ENCODE results near the gene ADAMTS8.
"Not testable (repeated sequence)": the region's sequence is repeated elsewhere in the genome, so short reads cannot be mapped to it uniquely, and the experiment has no call there.

The ADAMTS8 gene

DNA sequence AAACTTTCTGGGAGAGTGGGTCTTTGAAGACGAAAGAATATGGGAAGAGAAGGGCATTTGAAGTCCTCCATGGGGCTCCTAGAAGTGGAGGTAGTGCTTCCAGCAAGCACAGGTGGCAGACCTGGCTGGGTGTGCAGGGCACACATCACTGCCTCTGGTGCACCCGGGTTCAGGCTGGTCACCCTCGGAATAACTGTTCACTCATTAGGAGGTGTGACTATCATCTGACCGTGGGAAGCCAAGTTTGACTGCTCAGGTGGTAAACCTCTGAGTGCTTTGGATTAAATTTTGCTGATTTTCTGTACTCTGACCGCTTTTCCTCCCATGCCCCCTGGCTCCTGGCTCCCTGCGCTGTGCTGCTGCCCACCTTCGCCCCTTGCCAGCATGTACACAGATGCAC, 31.1 kb upstream of the ADAMTS8 start:
- no peak for DNase-seq

DNA sequence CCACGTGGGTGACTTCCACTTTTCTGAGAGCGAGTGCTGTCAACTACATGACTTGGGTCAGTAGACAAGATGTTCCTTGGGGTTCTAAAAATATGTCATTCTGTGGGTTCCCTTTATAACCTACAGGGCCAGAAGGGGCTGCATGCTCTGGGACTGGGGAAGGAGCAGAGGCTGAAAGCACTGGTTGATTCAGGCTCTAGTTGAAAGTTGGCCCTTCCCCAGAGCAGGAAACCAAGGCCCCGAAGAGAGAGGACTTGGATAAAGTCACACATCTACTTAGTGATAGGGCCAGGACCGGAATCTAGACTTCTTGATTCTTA, 30.0 kb upstream of the ADAMTS8 start:
- no peak for DNase-seq

DNA sequence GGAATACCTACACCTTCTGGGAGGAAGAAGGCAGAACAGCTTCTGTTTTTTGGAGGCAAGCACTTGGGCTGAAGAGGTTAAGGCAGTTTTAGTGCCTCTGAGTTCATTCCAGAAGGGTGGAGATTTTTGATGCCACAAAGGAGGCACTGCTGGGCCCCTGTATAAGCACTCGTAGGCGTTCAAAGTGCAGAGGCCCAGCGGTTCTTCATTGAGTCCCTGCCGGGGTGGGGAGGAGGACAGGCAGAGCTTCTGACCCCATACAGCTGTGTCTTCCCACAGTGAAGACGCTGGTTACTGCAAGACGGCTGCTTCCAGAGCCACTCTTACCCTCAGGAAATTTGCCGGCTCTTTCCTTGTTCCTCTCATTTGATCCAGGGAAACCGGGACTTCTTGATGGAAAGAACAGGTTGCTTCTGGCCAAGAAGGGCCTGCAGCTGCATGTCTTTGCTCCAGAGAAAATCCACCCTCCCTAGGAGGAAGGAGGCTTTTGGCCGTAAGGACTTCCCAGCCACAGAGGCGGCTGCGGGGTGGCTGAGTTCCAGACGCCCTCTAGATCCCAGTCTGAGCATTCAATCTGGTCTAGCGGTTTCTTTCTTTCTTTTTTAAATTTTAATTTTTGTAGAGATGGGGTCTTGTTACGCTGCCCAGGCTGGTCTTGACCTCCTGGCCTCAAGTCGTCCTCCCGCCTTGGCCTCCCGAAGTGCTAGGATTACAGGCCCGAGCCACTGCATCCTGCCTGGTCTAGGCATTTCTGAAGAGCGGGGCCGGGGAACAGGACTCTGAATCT, 29.4 kb upstream of the ADAMTS8 start:
- DNase-seq: no peak

DNA sequence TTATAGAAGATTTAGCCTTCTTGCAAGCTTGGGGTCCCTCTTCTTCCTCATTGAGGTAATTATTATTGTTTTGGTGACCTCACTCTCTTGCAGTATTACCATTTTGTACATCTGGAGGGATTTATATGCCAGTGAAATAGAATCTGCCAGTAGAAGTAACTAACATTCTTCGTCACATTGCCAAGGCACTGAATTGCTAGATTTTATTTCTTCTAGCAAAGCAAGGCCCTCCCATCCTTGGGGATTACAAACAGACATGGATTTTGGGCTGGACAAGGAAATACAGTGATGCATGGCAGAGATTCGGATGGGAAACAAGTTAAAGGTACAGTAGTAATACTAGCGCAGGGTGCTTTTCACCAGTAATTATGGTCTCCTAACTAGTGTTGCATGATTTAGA, 27.9 kb upstream of the ADAMTS8 start:
- no peak for DNase-seq

DNA sequence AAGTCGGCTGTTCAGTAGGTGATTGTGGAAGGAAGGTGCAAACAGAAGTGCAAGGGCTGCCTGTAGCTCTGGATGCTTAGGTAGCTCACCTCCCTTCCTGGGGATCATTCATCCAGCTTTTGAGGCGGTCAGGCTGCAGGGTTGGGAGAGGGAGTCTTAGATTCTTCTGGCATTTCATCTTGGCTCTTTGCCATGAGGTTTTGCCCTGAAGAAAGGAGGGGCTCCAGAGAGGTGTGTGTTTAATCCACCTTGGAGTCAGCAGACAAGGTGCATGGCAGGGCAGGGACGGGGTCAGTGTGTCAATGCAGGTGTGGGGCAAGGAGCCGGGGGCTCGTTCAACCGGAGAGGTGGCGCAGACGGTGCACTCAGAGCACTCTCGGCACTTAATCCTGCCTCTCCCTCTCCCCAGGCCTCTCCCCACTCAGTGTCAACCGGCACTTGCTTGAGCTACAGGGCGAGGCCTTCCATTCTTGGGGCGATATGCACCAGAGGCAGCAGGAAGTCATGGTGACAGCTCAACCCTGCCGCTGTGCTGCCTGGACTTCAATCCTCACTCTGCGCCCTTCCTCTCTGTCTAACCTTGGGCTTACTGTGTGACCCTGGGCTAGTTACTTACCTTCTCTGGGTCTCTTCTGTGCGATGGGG, 27.2 kb upstream of the ADAMTS8 start:
- no peak for DNase-seq

DNA sequence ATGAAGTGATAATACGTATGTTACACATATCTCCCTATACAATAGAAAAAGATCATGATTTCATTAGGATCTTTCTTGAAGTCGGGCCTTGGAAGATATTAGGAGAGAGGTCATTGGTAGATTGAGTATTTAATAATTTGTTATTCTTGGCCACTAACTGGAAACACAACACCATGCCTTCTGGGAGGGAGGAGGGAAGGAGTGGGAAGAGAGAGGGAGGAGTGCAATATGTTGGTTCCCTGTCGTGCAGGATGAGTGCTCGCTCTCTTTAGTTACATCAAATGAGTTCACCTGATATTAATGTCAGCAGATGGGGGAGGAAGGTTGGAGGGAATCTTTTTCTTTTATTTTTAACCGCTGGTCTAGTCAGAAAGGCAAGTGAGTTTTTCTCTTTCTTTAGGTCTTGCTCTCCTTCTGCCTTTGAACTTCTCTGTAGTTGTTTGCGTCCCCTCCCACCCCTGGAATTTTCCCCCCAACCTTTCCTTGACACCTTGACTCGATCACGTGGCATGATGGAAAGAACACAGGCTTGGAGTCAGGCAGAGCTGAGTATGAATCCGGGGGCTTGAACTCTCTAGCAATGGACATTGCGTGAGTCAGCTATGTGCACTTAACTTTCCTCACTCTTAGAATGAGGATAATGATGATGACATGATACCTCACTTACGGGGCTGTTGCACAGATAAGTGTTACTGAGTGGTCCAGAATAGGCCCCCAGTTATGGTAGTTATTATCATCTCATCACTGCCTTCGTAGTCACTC, 26.3 kb upstream of the ADAMTS8 start:
- DNase-seq: no peak

DNA sequence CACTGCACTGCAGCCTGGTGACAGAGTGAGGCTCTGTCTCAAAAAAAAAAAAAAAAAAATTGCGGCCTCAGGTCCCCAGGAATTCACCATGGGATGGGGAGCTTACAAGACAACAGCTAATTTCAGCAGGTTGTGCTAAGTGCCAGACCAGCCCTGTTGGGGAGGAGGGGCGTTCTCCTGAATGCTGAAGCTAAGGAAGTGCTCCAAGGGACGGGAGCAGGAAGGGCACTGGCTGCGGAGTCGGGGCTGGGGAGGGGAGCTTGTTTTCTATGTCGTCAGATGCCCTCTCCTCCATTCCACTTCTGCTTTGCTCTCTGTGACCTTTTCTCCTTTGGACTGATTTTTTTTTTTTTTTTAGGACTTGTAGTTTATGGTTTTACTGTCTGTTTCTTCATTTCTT, 24.5 kb upstream of the ADAMTS8 start:
- DNase-seq: no peak

DNA sequence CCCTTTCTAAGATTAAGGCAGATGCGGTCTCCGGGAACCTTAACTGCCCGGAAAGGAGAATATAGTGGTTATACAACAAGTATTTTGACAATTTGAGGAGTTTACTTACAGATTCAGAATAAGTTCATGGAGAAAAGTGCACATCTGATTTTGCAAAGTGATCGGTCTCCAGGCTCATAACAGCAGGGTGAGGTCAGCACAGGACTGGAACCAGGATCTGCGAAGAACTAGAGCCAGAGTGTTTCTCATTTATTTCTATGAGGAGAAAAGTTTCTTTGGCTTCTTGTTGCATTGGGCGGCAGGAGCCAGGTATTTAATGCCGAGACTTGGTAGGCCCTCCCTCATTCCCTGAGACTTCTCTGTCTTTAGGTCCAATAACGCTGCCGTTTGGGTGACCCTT, 23.8 kb upstream of the ADAMTS8 start:
- DNase-seq: no peak

DNA sequence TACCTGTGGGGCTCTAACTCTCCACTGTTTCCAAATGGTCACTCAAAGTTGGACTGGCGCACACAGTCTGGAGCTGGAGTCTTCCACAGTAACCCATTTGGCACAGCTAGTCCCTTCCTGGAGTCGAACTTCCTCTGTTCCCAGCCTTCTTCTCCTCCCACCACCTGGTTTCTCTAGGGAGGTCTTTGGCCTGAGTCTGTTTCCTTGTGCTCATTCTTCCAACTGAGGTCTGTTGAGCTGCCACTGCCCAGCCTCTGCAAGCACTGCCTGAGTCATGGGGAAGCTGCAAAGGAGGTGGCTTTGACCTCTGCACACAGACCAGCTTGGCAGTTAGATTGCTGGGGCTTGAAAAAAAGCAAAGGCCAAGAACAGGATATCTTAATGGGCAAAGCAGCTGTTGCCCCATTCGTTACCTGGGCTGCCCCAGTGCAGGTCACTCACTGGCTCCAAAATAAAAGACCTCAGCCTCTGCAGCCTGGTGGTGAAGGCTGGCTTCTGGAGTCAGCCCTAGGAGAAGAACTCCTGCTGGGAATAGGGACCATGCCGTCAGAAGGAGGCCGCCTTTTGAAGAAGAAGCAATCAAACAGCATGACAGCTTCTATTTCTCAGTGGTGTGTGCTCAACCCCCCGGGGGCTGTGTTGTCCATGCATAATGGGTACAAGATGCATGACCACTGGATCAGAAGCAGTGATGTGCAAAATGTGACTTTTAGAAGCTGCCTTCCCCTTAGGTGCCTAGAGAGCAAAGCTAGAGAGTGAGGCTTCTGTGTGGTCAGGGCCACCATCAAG, 23.0 kb upstream of the ADAMTS8 start:
- DNase-seq: no peak

DNA sequence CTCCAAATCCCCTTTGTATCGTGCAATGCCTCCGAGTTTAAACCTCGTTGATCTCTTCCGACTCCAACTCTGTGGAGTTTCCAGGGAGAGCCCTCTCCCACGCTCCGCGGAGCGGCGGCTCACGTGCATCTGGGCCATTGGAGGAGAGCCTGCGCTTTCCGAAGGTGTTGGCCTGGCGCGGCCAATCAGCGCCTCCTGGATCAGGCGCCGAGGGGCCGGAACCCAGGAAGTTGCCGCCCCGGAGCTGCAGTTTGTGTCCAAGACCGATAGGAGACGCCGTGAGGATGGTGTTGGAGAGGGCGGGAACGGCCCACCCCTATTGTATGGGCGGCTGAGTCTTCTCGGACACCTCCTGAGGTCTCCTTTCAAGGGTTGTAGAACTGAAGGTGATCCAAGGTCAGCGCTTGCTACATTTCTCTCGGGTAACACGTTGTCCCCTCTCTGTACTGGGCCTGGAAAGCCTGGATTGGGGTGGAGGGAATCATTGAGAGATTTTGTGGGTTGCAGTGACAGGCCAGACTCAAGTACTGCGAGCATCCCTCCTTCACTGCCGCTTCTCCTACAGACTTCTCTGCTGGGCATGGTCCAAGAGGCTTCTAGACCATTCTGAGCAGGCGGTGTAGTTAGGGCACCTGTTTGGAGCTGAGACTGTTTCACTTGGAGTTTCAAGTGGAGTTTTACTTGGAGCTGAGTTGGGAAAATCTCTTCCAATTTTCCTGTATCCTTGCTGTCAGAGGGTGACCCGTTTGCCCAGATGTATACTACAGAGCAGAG, 21.8 kb upstream of the ADAMTS8 start:
- no peak for DNase-seq

DNA sequence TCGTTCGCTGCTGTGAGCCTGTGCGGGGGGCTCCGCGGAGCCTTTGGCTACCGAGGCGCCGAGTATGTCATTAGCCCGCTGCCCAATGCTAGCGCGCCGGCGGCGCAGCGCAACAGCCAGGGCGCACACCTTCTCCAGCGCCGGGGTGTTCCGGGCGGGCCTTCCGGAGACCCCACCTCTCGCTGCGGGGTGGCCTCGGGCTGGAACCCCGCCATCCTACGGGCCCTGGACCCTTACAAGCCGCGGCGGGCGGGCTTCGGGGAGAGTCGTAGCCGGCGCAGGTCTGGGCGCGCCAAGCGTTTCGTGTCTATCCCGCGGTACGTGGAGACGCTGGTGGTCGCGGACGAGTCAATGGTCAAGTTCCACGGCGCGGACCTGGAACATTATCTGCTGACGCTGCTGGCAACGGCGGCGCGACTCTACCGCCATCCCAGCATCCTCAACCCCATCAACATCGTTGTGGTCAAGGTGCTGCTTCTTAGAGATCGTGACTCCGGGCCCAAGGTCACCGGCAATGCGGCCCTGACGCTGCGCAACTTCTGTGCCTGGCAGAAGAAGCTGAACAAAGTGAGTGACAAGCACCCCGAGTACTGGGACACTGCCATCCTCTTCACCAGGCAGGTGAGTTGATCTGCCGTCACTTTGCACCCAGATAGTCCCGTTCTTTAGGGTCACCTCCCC, 21.0 kb upstream of the ADAMTS8 start:
- no peak for DNase-seq

DNA sequence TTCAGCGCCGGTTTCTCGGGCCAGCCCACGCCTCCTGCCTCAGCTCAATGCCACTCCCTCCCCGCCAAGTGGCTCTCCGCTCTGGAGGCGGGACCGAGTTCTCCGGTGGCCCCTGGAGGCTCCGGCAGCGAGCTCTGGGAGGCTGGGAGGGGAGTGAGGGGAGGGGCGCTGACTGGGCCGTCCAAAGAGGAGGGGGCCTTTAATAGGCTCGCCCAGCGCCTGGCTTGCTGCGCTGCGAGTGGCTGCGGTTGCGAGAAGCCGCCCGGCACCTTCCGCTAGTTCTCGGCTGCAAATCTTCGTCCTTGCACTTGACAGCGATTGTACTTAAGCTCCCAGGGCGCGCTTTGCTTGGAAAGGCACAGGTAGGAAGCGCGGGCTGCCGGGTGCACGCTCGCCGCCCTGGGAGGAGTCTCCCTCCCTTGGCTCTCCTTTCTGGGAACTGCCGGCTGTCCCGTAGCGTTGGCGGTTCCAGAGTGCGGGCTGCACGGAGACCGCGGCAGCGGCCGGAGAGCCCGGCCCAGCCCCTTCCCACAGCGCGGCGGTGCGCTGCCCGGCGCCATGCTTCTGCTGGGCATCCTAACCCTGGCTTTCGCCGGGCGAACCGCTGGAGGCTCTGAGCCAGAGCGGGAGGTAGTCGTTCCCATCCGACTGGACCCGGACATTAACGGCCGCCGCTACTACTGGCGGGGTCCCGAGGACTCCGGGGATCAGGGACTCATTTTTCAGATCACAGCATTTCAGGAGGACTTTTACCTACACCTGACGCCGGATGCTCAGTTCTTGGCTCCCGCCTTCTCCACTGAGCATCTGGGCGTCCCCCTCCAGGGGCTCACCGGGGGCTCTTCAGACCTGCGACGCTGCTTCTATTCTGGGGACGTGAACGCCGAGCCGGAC, 20.3 kb upstream of the ADAMTS8 start, which contains the start of gene ADAMTS15:
ADAMTS15 (plus strand) TSS at position 230 of the 894 bp plus-strand sequence; CDS start at position 559, 329 bp downstream.
- DNase-seq: peak; percentile 36

DNA sequence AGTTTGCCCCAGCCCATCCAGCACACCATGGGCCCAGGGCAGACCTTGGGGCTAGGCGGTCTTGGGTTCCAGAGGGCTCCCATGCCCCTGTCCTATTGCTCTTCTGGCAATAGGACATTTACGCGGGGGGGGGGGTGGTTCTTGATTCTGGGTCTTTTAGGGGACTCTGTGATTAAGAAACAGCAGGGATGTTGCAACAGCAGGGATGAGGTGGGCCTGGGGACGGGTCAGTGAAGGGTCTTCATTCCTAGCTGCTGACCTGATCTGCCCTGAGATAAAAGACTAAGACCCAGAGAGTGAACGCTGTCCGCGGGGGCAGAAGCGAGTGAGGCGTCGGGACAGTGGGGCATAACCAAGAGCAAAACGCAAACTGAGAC, 19.6 kb upstream of the ADAMTS8 start:
- DNase-seq: no peak

DNA sequence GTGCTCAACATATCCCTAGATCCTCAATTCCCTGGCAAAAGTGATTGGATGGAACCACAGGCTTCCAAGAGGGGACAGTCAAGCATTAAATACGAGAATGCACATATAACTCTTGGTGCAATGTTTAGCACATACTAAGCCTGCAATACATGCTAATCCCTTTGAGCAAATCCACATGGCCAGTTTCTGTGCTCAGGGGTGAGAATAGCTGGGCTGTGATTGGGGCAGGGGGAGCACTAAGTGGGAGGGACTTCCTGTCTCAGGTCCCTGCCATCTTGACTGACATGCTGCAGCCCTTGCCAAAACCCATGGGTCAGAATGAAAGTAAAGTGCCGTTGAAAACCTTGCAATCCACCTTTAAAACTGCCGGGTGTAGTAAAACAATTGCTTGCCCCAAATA, 17.4 kb upstream of the ADAMTS8 start:
- no peak for DNase-seq

DNA sequence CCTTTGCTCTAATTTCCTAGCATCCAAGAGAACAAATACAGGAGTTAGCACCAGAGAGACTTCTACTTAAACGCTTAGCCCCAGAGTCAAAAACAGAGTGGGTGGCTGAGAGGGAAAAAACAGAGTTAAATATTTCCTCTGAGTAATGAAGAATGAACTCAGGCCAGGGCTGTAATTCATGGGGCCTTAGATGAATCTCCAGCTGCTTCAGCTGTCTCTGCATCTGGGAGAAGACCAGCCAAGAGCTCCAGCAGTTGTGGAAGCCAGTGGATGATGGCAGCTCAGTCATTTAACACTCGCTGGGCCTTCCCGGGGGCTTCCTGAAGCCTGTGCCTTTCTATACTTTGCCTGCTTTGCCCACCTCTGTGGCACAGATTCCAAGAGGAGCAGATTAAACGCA, 14.3 kb upstream of the ADAMTS8 start:
- no peak for DNase-seq

DNA sequence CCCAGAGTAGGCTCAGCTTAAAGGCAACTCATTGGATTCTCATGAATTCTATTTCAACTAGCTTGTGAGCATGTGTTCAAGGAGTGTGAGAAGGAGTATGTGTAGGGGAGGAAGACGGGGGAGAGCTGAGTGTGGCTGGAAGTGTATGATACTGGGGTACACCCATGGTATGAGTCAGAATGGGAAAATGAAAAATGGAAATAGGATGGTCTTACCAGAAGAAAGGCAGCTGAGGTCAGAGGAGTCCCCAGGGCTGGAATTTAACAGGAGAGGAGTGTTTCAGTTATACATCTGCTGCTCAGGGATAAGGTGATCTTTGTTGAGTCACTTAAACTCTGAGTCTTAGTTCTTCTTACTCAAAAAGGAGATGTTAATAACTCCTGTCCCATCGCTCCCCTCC, 13.3 kb upstream of the ADAMTS8 start:
- no peak for DNase-seq

DNA sequence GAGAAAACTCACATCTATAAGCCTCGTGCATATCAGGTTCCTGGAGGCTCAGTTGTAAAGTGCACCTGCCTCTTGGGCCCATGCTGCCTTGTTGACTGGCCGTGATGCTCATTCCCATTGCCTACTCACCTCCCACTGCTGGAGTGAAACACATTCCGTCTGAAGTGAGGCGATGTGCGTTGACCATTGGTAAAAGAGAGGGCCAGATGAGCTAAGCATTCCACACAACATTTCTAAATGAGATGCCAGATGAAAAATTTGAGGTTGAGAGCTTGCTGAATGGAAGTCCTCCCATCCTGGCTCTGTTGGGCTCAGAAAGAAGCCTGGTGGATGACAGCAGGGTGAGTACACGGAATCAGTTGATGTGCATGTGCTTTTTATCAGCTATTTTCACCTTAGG, 11.5 kb upstream of the ADAMTS8 start:
- DNase-seq: no peak

DNA sequence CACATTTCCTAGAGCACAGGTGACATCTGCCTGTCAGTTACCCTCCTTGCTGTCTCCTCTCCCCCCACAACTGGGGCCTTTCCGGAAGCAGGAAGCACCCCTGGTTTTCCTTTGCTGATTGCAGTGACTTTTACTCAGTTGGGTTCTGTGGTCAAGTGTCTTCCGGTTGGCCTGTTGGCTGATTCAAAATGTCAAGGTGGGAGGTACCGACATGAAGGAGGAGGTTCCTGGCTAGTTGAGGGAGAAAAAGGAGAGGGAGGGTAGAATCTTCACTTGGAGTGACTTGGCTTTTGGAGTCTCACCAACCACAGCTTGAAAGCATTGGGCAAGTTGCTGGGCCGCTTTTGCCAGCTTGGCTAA, 10.7 kb upstream of the ADAMTS8 start:
- no peak for DNase-seq

DNA sequence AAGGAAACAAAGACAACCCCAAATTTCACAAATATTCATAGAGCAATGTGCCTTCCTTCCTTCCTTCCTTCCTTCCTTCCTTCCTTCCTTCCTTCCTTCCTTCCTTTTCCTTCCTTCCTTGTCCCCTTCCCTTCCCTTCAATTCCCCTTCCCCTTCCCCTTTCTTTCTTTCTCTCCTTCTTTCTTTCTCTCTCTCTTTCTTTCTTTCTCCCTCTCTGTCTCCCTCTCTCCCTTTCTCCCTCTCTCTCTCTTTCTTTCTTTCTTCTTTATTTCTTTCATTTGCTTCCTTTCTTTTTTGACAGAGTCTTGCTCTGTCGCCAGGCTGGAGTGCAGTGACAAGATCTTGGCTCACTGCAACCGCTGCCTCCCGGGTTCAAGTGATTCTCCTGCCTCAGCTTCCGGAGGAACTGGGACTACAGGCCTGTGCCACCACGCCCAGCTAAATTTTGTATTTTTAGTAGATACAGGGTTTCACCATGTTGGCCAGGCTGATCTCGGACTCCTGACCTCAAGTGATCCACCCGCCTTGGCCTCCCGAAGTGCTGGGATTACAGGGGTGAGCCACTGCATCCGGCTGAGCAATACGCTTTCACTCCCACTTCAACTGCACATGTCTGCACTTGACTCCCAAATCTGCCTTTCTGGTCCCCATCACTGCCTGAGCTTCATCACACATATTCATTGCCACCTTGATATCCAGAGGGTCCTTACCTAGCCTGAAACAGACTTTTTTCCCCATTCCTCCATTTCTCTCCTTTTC, 10.2 kb upstream of the ADAMTS8 start:
- DNase-seq: not testable (repeated sequence)

DNA sequence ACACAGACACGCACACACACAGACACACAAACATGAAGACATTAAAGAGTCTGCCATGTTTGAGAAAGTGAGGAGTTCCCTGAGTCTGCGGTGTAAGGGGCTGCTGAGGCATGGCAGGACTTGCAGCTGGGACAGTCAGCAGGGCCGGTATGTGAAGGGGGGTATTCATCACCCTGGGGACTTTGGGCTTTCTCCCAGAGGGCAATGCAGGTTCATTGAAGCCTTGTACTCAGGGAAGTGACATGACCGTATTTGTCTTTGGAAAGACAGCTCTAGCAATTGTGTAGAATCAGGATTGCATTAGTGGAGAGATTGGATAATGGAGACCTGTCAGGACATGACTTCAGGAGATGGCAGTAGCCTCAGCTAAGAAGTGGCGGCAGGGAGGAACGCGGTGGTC, 9.4 kb upstream of the ADAMTS8 start:
- no peak for DNase-seq
